CD4-positive, alpha-beta T cell (primary cell): ENCODE results near the gene STX11. TPM values are rescaled to one million over a fixed set of nuclear protein-coding genes. Genes with fewer than 3 reads are reported as not detected.

Source experiments
- ATAC-seq: fragments of 200-7000 bp; cut with Tn5 transposase; one replicate; pipeline ENCODE4 v1.10.0; 2022; ENCODE audit warnings: mild to moderate bottlenecking; ENCODE audit not compliant: poor library complexity
- CTCF ChIA-PET: fragments of 350-600 bp; sonication (Branson Sonifier 250); formaldehyde crosslinking; loops from one replicate; lab custom pipeline; 2021; ENCODE audit warnings: antibody characterized with exemption, inconsistent platforms; lab: Charles Lee
- POLR2A ChIA-PET: fragments of 350-600 bp; sonication (Branson Sonifier 250); formaldehyde crosslinking; loops from one replicate; lab custom pipeline; 2021; ENCODE audit warnings: antibody characterized with exemption, inconsistent platforms; lab: Charles Lee
- DNase-seq, 14 experiments: peaks; one replicate each; pipeline ENCODE4 v3.0.0-alpha.2; 2013 to 2020; ENCODE audit warnings: mixed read lengths in 2 of 14
- H3K27ac ChIP-seq, 2 donors: one replicate each; pipeline versions ENCODE4 v1.5.1 to v1.7.0; 2013; ENCODE audit warnings: low read length in 2 of 2, low read depth in 1 of 2, mild to moderate bottlenecking in 1 of 2
- H3K27me3 ChIP-seq, 2 experiments: 1 replicate in 1 of 2; 2 replicates in 1 of 2; pipeline versions ENCODE4 v1.6.1 to v1.7.0; 2013; ENCODE audit warnings: low read length in 2 of 2, control low read depth in 1 of 2, mild to moderate bottlenecking in 1 of 2, moderate library complexity in 1 of 2; ENCODE audit not compliant: insufficient read depth in 2 of 2, control insufficient read depth in 1 of 2
- H3K36me3 ChIP-seq: one replicate; pipeline ENCODE4 v1.6.1; 2013; ENCODE audit warnings: low read length, control low read depth; ENCODE audit not compliant: insufficient read depth
- H3K4me1 ChIP-seq: one replicate; pipeline ENCODE4 v1.6.1; 2013; ENCODE audit warnings: low read length, control low read depth; ENCODE audit not compliant: insufficient read depth
- H3K4me3 ChIP-seq: one replicate; pipeline ENCODE4 v1.5.1; 2013; ENCODE audit warnings: mild to moderate bottlenecking, low read length, moderate library complexity
- H3K9me3 ChIP-seq, 2 experiments: 1 replicate in 1 of 2; 2 replicates in 1 of 2; pipeline versions ENCODE4 v1.6.1 to v1.7.0; 2013; ENCODE audit warnings: low read length in 2 of 2, mild to moderate bottlenecking in 2 of 2, control low read depth in 1 of 2, moderate library complexity in 1 of 2; ENCODE audit not compliant: control insufficient read depth in 1 of 2, insufficient read depth in 1 of 2
- H3K27ac Mint-ChIP-seq: one replicate; pipeline ENCODE4 v1.8.0; 2020; ENCODE audit warnings: mixed read lengths
- H3K27me3 Mint-ChIP-seq: one replicate; pipeline ENCODE4 v1.8.0; 2021; ENCODE audit warnings: mixed read lengths
- H3K36me3 Mint-ChIP-seq: one replicate; pipeline ENCODE4 v1.8.0; 2021; ENCODE audit warnings: low read depth, mixed read lengths
- H3K4me1 Mint-ChIP-seq: one replicate; pipeline ENCODE4 v1.8.0; 2021; ENCODE audit warnings: low read depth, mixed read lengths
- H3K4me3 Mint-ChIP-seq: one replicate; pipeline ENCODE4 v1.8.0; 2020; ENCODE audit warnings: mild to moderate bottlenecking, mixed read lengths
- H3K9me3 Mint-ChIP-seq: one replicate; pipeline ENCODE4 v1.8.0; 2020; ENCODE audit warnings: mixed read lengths
- intact Hi-C, 2 experiments: fragments of 100-400 bp; cut with DNase I in 1 of 2; cut with micrococcal nuclease in 1 of 2; formaldehyde crosslinking; loops; one replicate each; pipeline versions ENCODE4 v1.15.1 to v1.9.0; 2023 to 2025; cut with DNase I, micrococcal nuclease
- total RNA-seq, 174 experiments: library from RNA in 2 of 174; stranded (reverse) in 2 of 174; gene quantifications; one replicate each; pipeline ENCODE4 v1.2.3 and lab custom pipeline; 2021 to 2026
- TF ChIP-seq, protein P1 (sequence below): fragments of 200-600 bp; IDR thresholded peaks from one replicate; pipeline ENCODE4 v1.8.0; 2022; ENCODE audit warnings: antibody characterized with exemption, mild to moderate bottlenecking

The STX11 gene
- total RNA-seq, 2 experiments from 2014 or later = 16.1 to 16.8 TPM

DNA sequence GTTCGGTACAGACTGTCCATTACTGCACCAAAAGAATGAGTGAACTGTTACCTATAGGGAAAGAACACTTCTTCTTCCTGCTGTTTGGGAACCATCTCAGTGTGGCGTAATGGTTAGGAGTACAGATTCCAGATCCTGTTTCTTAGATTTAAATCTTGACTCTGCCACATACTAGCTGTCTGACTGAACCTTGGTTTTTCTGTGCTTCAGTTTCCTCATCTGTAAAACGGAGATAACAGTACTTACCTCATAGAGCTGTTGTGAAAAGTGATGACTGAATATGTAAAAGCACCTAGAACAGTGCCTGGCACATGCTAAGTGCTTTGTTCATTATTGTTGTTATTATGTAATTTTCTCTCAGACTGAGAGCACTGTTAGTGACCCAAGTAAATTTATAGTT, 39.8 kb downstream of the STX11 start:
- H3K27ac ChIP-seq = no peak overlapping the region
- no peak overlapping the region for H3K27ac Mint-ChIP-seq
- ATAC-seq = no peak

GRCh38 chr6:144190593-144190992, 40.3 kb downstream of the STX11 start:
- peaks cover 17% of the 10 kb centered on the region for H3K36me3 ChIP-seq
- no peak overlapping the region for H3K4me3 ChIP-seq
- ATAC-seq (no peak), DNase-seq (no peak)
- Mint-ChIP-seq H3K9me3 (no peaks in the 10 kb centered on the region), H3K36me3 (peaks cover 6% of the 10 kb centered on the region), H3K27me3 (no peaks in the 10 kb centered on the region), H3K4me3 (no peak overlapping the region), H3K27ac (no peak overlapping the region), H3K4me1 (no peaks in the 10 kb centered on the region)
- no peak overlapping the region for H3K27ac ChIP-seq
- no peaks in the 10 kb centered on the region for H3K4me1 ChIP-seq
- intact Hi-C loops = no loop called here
- H3K9me3 ChIP-seq = peaks cover 0 to 11% of the 10 kb centered on the region in 2 experiments
- H3K27me3 ChIP-seq = no peaks in the 10 kb centered on the region
- TF ChIP-seq, protein P1, sequence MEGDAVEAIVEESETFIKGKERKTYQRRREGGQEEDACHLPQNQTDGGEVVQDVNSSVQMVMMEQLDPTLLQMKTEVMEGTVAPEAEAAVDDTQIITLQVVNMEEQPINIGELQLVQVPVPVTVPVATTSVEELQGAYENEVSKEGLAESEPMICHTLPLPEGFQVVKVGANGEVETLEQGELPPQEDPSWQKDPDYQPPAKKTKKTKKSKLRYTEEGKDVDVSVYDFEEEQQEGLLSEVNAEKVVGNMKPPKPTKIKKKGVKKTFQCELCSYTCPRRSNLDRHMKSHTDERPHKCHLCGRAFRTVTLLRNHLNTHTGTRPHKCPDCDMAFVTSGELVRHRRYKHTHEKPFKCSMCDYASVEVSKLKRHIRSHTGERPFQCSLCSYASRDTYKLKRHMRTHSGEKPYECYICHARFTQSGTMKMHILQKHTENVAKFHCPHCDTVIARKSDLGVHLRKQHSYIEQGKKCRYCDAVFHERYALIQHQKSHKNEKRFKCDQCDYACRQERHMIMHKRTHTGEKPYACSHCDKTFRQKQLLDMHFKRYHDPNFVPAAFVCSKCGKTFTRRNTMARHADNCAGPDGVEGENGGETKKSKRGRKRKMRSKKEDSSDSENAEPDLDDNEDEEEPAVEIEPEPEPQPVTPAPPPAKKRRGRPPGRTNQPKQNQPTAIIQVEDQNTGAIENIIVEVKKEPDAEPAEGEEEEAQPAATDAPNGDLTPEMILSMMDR = no peak
- ChIA-PET POLR2A (no interaction called here), CTCF (no interaction called here)

More for the DNA sequence above, 39.8 kb downstream of the STX11 start:
- intact Hi-C loops = no loop called here
- H3K9me3 ChIP-seq = peaks cover 0 to 11% of the 10 kb centered on the region in 2 experiments
- Mint-ChIP-seq H3K27me3 (no peaks in the 10 kb centered on the region), H3K9me3 (no peaks in the 10 kb centered on the region), H3K4me3 (no peak overlapping the region), H3K4me1 (no peaks in the 10 kb centered on the region), H3K36me3 (peaks cover 6% of the 10 kb centered on the region)
- ChIA-PET POLR2A (no interaction called here), CTCF (no interaction called here)
- TF ChIP-seq, protein P1 = no peak
- H3K4me1 ChIP-seq = no peaks in the 10 kb centered on the region
- H3K4me3 ChIP-seq = no peak overlapping the region
- peaks cover 17% of the 10 kb centered on the region for H3K36me3 ChIP-seq
- no peaks in the 10 kb centered on the region for H3K27me3 ChIP-seq
- DNase-seq = no peak

DNA sequence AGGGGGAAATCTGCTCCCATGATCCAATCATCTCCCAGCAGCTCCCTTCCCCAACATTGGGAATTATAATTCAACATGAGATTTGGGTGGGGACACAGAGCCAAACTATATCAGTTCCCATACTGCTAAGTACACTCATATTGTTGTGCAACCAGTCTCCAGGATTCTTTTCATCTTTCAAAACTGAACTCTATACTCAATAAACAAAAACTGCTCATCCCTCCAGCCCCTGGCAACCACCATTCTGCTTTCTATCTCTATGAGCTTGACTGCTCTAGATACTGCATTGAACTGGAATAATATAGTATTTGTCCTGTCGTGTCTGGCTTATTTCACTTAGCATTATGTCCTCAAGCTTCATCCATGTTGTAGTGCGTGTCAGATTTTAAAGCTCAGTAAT, 42.9 kb downstream of the STX11 start:
- no peak overlapping the region for H3K27ac Mint-ChIP-seq
- Histone ChIP-seq H3K27ac (no peak overlapping the region), H3K27me3 (no peaks in the 10 kb centered on the region), H3K36me3 (no peaks in the 10 kb centered on the region), H3K4me3 (no peak overlapping the region), H3K9me3 (no peaks in the 10 kb centered on the region), H3K4me1 (no peaks in the 10 kb centered on the region)
- no peaks in the 10 kb centered on the region for H3K36me3 Mint-ChIP-seq
- ATAC-seq = no peak
- ChIA-PET POLR2A (no interaction called here), CTCF (no interaction called here)
- H3K4me1 Mint-ChIP-seq = peaks cover 1% of the 10 kb centered on the region
- no peak for DNase-seq
- TF ChIP-seq, protein P1 = no peak
- H3K27me3 Mint-ChIP-seq = no peaks in the 10 kb centered on the region
- no peaks in the 10 kb centered on the region for H3K9me3 Mint-ChIP-seq
- intact Hi-C loops = no loop called here
- H3K4me3 Mint-ChIP-seq = no peak overlapping the region
